Measurements from ENCODE around the gene CADPS2.

The CADPS2 gene

GRCh38 chr7:122756860-122757259 lies 129.4 kb downstream of the CADPS2 start:
- Histone ChIP-seq H3K9me3 (ENCODE audit: insufficient read depth, low read length) (no peaks in the 10 kb centered on the region), H3K27me3 (ENCODE audit: low read length) (no peaks in the 10 kb centered on the region), H2AFZ (ENCODE audit: low read depth, low read length, severe bottlenecking) (no peak overlapping the region), H3K27ac (ENCODE audit: low read depth, low read length) (no peak overlapping the region), H3K36me3 (ENCODE audit: low read length) (no peaks in the 10 kb centered on the region), H3K9ac (ENCODE audit: low read length) (no peak overlapping the region), H4K20me1 (ENCODE audit: low read depth, low read length) (no peaks in the 10 kb centered on the region), H3K79me2 (ENCODE audit: insufficient read depth, low read length) (no peaks in the 10 kb centered on the region), H3K4me3 (ENCODE audit: insufficient read depth, low read length, poor library complexity, severe bottlenecking) (no peak overlapping the region), H3K9me2 (replicated peaks; ENCODE audit: insufficient read depth, low read length) (no peaks in the 10 kb centered on the region), H3K4me2 (ENCODE audit: low read depth, low read length, poor library complexity, severe bottlenecking) (no peak overlapping the region), H3F3A (ENCODE audit: insufficient read depth) (no peaks in the 10 kb centered on the region)
- TF ChIP-seq EZH2phosphoT487 (conservative IDR thresholded peaks at IDR 0.05; ENCODE audit: low read length) (no peak), CTCF (IDR thresholded peaks at IDR 0.05; ENCODE audit: insufficient read depth, low read length, poor library complexity, severe bottlenecking) (no peak)

DNA sequence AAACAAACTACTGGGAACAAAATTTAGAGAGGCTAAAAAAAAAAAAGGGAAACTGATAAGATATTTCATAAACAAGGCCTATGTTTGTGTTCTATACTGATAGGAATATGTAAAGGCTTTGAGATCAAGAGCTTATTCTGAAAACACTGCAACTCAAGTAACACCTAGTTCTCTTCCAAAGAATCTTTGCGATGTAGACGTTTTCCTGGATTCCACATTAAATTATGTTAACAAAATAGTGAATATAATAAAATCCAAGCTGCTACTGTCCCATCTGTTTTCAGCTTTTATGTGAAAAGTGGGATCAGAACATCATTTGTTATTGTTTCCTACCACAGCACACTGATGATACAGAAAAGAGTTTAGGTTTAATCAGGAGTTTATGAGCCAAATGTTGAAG lies 130.6 kb downstream of the CADPS2 start:
- Histone ChIP-seq H3K4me3 (ENCODE audit: insufficient read depth, low read length, poor library complexity, severe bottlenecking) (no peak overlapping the region), H2AFZ (ENCODE audit: low read depth, low read length, severe bottlenecking) (no peak overlapping the region), H3K9me2 (replicated peaks; ENCODE audit: insufficient read depth, low read length) (no peaks in the 10 kb centered on the region), H3F3A (ENCODE audit: insufficient read depth) (no peaks in the 10 kb centered on the region), H3K36me3 (ENCODE audit: low read length) (no peaks in the 10 kb centered on the region), H3K27me3 (ENCODE audit: low read length) (no peaks in the 10 kb centered on the region), H3K9ac (ENCODE audit: low read length) (no peak overlapping the region), H3K79me2 (ENCODE audit: insufficient read depth, low read length) (no peaks in the 10 kb centered on the region), H4K20me1 (ENCODE audit: low read depth, low read length) (no peaks in the 10 kb centered on the region), H3K27ac (ENCODE audit: low read depth, low read length) (no peak overlapping the region), H3K9me3 (ENCODE audit: insufficient read depth, low read length) (no peaks in the 10 kb centered on the region), H3K4me2 (ENCODE audit: low read depth, low read length, poor library complexity, severe bottlenecking) (no peak overlapping the region)
- TF ChIP-seq CTCF (IDR thresholded peaks at IDR 0.05; ENCODE audit: insufficient read depth, low read length, poor library complexity, severe bottlenecking) (no peak), EZH2phosphoT487 (conservative IDR thresholded peaks at IDR 0.05; ENCODE audit: low read length) (no peak)

DNA sequence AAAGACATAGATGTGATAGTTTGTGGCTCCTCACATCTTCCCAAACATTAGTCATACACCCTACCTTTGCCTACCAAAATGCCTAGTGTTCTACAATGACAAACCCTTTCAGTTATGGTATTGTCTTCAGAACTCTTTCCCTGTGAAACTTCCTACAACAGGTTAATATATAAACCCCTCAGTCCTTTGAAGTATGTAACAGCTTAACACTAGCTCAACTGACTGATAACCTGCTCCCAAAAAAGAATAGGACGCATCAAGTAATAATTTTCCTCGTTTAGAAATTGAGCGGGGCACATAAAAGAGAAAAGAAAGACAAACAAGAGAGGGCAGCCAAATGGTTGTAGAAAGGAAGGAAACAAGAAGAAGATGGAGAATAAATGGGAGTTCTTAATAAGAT lies 133.7 kb downstream of the CADPS2 start:
- Histone ChIP-seq H3K4me3 (ENCODE audit: insufficient read depth, low read length, poor library complexity, severe bottlenecking) (no peak overlapping the region), H3K4me2 (ENCODE audit: low read depth, low read length, poor library complexity, severe bottlenecking) (no peak overlapping the region)
- TF ChIP-seq EZH2phosphoT487 (conservative IDR thresholded peaks at IDR 0.05; ENCODE audit: low read length) (no peak), CTCF (IDR thresholded peaks at IDR 0.05; ENCODE audit: insufficient read depth, low read length, poor library complexity, severe bottlenecking) (no peak)

More for the DNA sequence above, 133.7 kb downstream of the CADPS2 start:
- H3K27me3 ChIP-seq (ENCODE audit: low read length): no peaks in the 10 kb centered on the region
- no peaks in the 10 kb centered on the region for H3F3A ChIP-seq (ENCODE audit: insufficient read depth)
- H3K79me2 ChIP-seq (ENCODE audit: insufficient read depth, low read length): no peaks in the 10 kb centered on the region
- no peaks in the 10 kb centered on the region for H3K36me3 ChIP-seq (ENCODE audit: low read length)
- H3K9me2 ChIP-seq (replicated peaks; ENCODE audit: insufficient read depth, low read length): no peaks in the 10 kb centered on the region; the same call in 1 of the 2 replicates
- no peak overlapping the region for H3K27ac ChIP-seq (ENCODE audit: low read depth, low read length)
- H3K9ac ChIP-seq (ENCODE audit: low read length): no peak overlapping the region
- no peaks in the 10 kb centered on the region for H3K9me3 ChIP-seq (ENCODE audit: insufficient read depth, low read length)
- H2AFZ ChIP-seq (ENCODE audit: low read depth, low read length, severe bottlenecking): no peak overlapping the region
- H4K20me1 ChIP-seq (ENCODE audit: low read depth, low read length): no peaks in the 10 kb centered on the region
